Neutrophil (primary cell): ENCODE results near the gene KIF11.
A peak's percentile ranks its signal among the peaks of the same experiment; 100 is the strongest.

Source experiments
- H3K27ac ChIP-seq: fragments of 200-600 bp; sonication (generic); 2 replicates; pipeline ENCODE4 v1.5.1; 2016; ENCODE audit warnings: mild to moderate bottlenecking, moderate library complexity
- H3K27me3 ChIP-seq: fragments of 200-600 bp; sonication (generic); 2 replicates; pipeline ENCODE4 v1.6.0; 2016; ENCODE audit warnings: mild to moderate bottlenecking
- H3K36me3 ChIP-seq: fragments of 200-600 bp; sonication (generic); 2 replicates; pipeline ENCODE4 v1.5.1; 2017
- H3K4me1 ChIP-seq, 2 experiments: fragments of 200-600 bp in 1 of 2; sonication (generic) in 1 of 2; 1 replicate in 1 of 2; 2 replicates in 1 of 2; pipeline versions ENCODE4 v1.5.1 to v1.6.1; 2013 to 2016; ENCODE audit warnings: low read depth in 1 of 2, low read length in 1 of 2, mild to moderate bottlenecking in 1 of 2, moderate library complexity in 1 of 2; ENCODE audit not compliant: control insufficient read depth in 1 of 2, insufficient read depth in 1 of 2
- H3K4me3 ChIP-seq, 2 experiments: fragments of 200-600 bp in 1 of 2; sonication (generic) in 1 of 2; 1 replicate in 1 of 2; 2 replicates in 1 of 2; pipeline ENCODE4 v1.5.1; 2013 to 2016; ENCODE audit warnings: low read depth in 1 of 2, low read length in 1 of 2, mild to moderate bottlenecking in 1 of 2, moderate library complexity in 1 of 2
- H3K9me3 ChIP-seq: fragments of 200-600 bp; sonication (generic); 2 replicates; pipeline ENCODE4 v1.5.1; 2016
- CTCF ChIP-seq: fragments of 200-600 bp; sonication (generic); IDR thresholded peaks from 2 replicates; pipeline ENCODE4 v1.5.1; 2016; ENCODE audit warnings: antibody characterized with exemption

KIF11 gene

GRCh38 chr10:92591550-92592022, 1.3 kb upstream of the KIF11 start:
- no peaks in the 10 kb centered on the region for H3K9me3 ChIP-seq
- TF ChIP-seq CTCF, result peak; percentile 61

GRCh38 chr10:92593619-92594588, 974 bp downstream of the KIF11 start:
- peak overlapping the region; percentile 71 to 92 for H3K4me3 ChIP-seq
- no peaks in the 10 kb centered on the region for H3K36me3 ChIP-seq
- peak overlapping the region; percentile 85 for H3K27ac ChIP-seq
- H3K27me3 ChIP-seq, result no peaks in the 10 kb centered on the region
- H3K9me3 ChIP-seq, result no peaks in the 10 kb centered on the region
- H3K4me1 ChIP-seq, result peaks cover 46 to 49% of the 10 kb centered on the region in 2 experiments
- TF ChIP-seq CTCF, result no peak

More at GRCh38 chr10:92591550-92592022, 1.3 kb upstream of the KIF11 start:
- H3K27ac ChIP-seq, result peak overlapping the region; percentile 85
- H3K27me3 ChIP-seq, result no peaks in the 10 kb centered on the region
- H3K36me3 ChIP-seq, result no peaks in the 10 kb centered on the region
- H3K4me1 ChIP-seq, result peaks cover 46 to 49% of the 10 kb centered on the region in 2 experiments
- H3K4me3 ChIP-seq, result peak overlapping the region; percentile 71 to 92

- Histone ChIP-seq H3K27me3 (no peaks in the 10 kb centered on the region), H3K27ac (no peak overlapping the region), H3K9me3 (no peaks in the 10 kb centered on the region), H3K4me3 (no peak overlapping the region), H3K4me1 (peaks cover 46 to 49% of the 10 kb centered on the region in 2 experiments), H3K36me3 (no peaks in the 10 kb centered on the region)
- TF ChIP-seq CTCF, result no peak
Observed at GRCh38 chr10:92595505-92595904, 2.6 kb downstream of the KIF11 start.

- H3K4me1 ChIP-seq, result peaks cover 23 to 26% of the 10 kb centered on the region in 2 experiments
- no peak overlapping the region for H3K4me3 ChIP-seq
- no peaks in the 10 kb centered on the region for H3K9me3 ChIP-seq
- no peaks in the 10 kb centered on the region for H3K36me3 ChIP-seq
- no peak for TF ChIP-seq CTCF
- no peak overlapping the region for H3K27ac ChIP-seq
- H3K27me3 ChIP-seq, result no peaks in the 10 kb centered on the region
Observed at GRCh38 chr10:92598321-92598720, 5.4 kb downstream of the KIF11 start.

GRCh38 chr10:92604841-92605240, 11.9 kb downstream of the KIF11 start:
- H3K4me3 ChIP-seq, result no peak overlapping the region
- peaks cover 8% of the 10 kb centered on the region for H3K36me3 ChIP-seq
- H3K27me3 ChIP-seq, result no peaks in the 10 kb centered on the region
- no peaks in the 10 kb centered on the region for H3K4me1 ChIP-seq
- no peak overlapping the region for H3K27ac ChIP-seq
- TF ChIP-seq CTCF, result no peak
- H3K9me3 ChIP-seq, result no peaks in the 10 kb centered on the region
